ENCODE data around the gene MED13L. TPM values are rescaled to one million over a fixed set of nuclear protein-coding genes. Genes with fewer than 3 reads are reported as not detected.

The MED13L gene
- total and polyA plus RNA-seq, 2 donors (not counting 1 experiment from before 2014, with no cell fraction given): 20.3 to 207 TPM

GRCh38 chr12:116174904-116175303 lies 102.6 kb downstream of the MED13L start:
- no peak overlapping the region for H3K4me2 ChIP-seq (replicated peaks; ENCODE audit: low read depth, low read length, poor library complexity, severe bottlenecking)
- no peak overlapping the region for H3K9ac ChIP-seq (ENCODE audit: low read length)
- H4K20me1 ChIP-seq (ENCODE audit: control insufficient read depth, insufficient read depth, low read length, poor library complexity, severe bottlenecking): peaks cover 63% of the 10 kb centered on the region
- peaks cover 67% of the 10 kb centered on the region for H3K4me1 Mint-ChIP-seq
- no peak overlapping the region for H3K4me3 ChIP-seq (ENCODE audit: control extremely low read depth in 1 of 5, extremely low read depth in 1 of 5, insufficient read depth in 1 of 5, low read depth in 2 of 5, low read length in 4 of 5)
- CTCF ChIA-PET: no interaction called here
- peaks cover 98% of the 10 kb centered on the region for H3K79me2 ChIP-seq (ENCODE audit: control insufficient read depth, insufficient read depth, low read length)
- no peak overlapping the region for H2AFZ ChIP-seq (ENCODE audit: insufficient read depth, low read depth, low read length, poor library complexity, severe bottlenecking)
- TF ChIP-seq, protein P1, sequence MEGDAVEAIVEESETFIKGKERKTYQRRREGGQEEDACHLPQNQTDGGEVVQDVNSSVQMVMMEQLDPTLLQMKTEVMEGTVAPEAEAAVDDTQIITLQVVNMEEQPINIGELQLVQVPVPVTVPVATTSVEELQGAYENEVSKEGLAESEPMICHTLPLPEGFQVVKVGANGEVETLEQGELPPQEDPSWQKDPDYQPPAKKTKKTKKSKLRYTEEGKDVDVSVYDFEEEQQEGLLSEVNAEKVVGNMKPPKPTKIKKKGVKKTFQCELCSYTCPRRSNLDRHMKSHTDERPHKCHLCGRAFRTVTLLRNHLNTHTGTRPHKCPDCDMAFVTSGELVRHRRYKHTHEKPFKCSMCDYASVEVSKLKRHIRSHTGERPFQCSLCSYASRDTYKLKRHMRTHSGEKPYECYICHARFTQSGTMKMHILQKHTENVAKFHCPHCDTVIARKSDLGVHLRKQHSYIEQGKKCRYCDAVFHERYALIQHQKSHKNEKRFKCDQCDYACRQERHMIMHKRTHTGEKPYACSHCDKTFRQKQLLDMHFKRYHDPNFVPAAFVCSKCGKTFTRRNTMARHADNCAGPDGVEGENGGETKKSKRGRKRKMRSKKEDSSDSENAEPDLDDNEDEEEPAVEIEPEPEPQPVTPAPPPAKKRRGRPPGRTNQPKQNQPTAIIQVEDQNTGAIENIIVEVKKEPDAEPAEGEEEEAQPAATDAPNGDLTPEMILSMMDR (IDR thresholded peaks at IDR 0.05): no peak
- TF ChIP-seq EZH2 (IDR thresholded peaks at IDR 0.05; ENCODE audit: borderline replicate concordance, insufficient read depth, low read depth, low read length, poor library complexity, severe bottlenecking): no peak
- no peaks in the 10 kb centered on the region for H3K27me3 ChIP-seq (replicated peaks in 1 of 4; ENCODE audit: control extremely low read depth in 1 of 4, control insufficient read depth in 3 of 4, insufficient read depth in 4 of 4, low read length in 3 of 4)
- DNase-seq (no peak), ATAC-seq (ENCODE audit: low read depth) (no peak)
- no peak overlapping the region for H3K27ac Mint-ChIP-seq
- H3K27ac ChIP-seq (ENCODE audit: low read length in 2 of 2): no peak overlapping the region
- intact Hi-C loops (cut with micrococcal nuclease): no loop called here
- H3K4me1 ChIP-seq (ENCODE audit: control insufficient read depth in 2 of 2, insufficient read depth in 2 of 2, low read length in 2 of 2): peaks cover 17 to 23% of the 10 kb centered on the region in 2 donors
- no peaks in the 10 kb centered on the region for H3K9me3 Mint-ChIP-seq (ENCODE audit: insufficient read depth)
- POLR2A ChIA-PET: no interaction called here
- H3K9me3 ChIP-seq (ENCODE audit: control extremely low read depth in 1 of 3, control insufficient read depth in 2 of 3, insufficient read depth in 1 of 3, low read length in 2 of 3): no peaks in the 10 kb centered on the region
- no peaks in the 10 kb centered on the region for H3K27me3 Mint-ChIP-seq
- no peak overlapping the region for H3K4me3 Mint-ChIP-seq
- no peaks in the 10 kb centered on the region for H3K36me3 ChIP-seq (replicated peaks in 1 of 2; ENCODE audit: control extremely low read depth in 1 of 2, control insufficient read depth in 1 of 2, extremely low read depth in 1 of 2, insufficient read depth in 2 of 2, low read length in 1 of 2)
- 100% methylated on average over 3 of the region's 4 CpGs for WGBS (ENCODE audit: insufficient coverage)

- no peak overlapping the region for H3K4me2 ChIP-seq (replicated peaks; ENCODE audit: low read depth, low read length, poor library complexity, severe bottlenecking)
- H3K36me3 ChIP-seq (replicated peaks in 1 of 2; ENCODE audit: control extremely low read depth in 1 of 2, control insufficient read depth in 1 of 2, extremely low read depth in 1 of 2, insufficient read depth in 2 of 2, low read length in 1 of 2): no peaks in the 10 kb centered on the region
- no peaks in the 10 kb centered on the region for H3K27me3 ChIP-seq (replicated peaks in 1 of 4; ENCODE audit: control extremely low read depth in 1 of 4, control insufficient read depth in 3 of 4, insufficient read depth in 4 of 4, low read length in 3 of 4)
- CTCF ChIA-PET: no interaction called here
- H3K9ac ChIP-seq (ENCODE audit: low read length): no peak overlapping the region
- H3K9me3 ChIP-seq (ENCODE audit: control extremely low read depth in 1 of 3, control insufficient read depth in 2 of 3, insufficient read depth in 1 of 3, low read length in 2 of 3): no peaks in the 10 kb centered on the region
- no peak overlapping the region for H3K4me3 Mint-ChIP-seq
- ATAC-seq (ENCODE audit: low read depth) (no peak), DNase-seq (no peak)
- H3K4me1 ChIP-seq (ENCODE audit: control insufficient read depth in 2 of 2, insufficient read depth in 2 of 2, low read length in 2 of 2): peaks cover 17 to 23% of the 10 kb centered on the region in 2 donors
- H4K20me1 ChIP-seq (ENCODE audit: control insufficient read depth, insufficient read depth, low read length, poor library complexity, severe bottlenecking): peaks cover 69% of the 10 kb centered on the region
- H3K27ac Mint-ChIP-seq: no peak overlapping the region
- POLR2A ChIA-PET: no interaction called here
- intact Hi-C loops (cut with micrococcal nuclease): no loop called here
- H3K9me3 Mint-ChIP-seq (ENCODE audit: insufficient read depth): no peaks in the 10 kb centered on the region
- peaks cover 72% of the 10 kb centered on the region for H3K4me1 Mint-ChIP-seq
- no peak overlapping the region for H2AFZ ChIP-seq (ENCODE audit: insufficient read depth, low read depth, low read length, poor library complexity, severe bottlenecking)
- WGBS (ENCODE audit: insufficient coverage): no CpG with 5 or more reads among the region's 3 CpGs
- peaks cover 98% of the 10 kb centered on the region for H3K79me2 ChIP-seq (ENCODE audit: control insufficient read depth, insufficient read depth, low read length)
- H3K27me3 Mint-ChIP-seq: no peaks in the 10 kb centered on the region
- TF ChIP-seq EZH2 (IDR thresholded peaks at IDR 0.05; ENCODE audit: borderline replicate concordance, insufficient read depth, low read depth, low read length, poor library complexity, severe bottlenecking): no peak
- TF ChIP-seq, protein P1 (IDR thresholded peaks at IDR 0.05): no peak
- H3K27ac ChIP-seq (ENCODE audit: low read length in 2 of 2): peak overlapping the region in 1 of 2 donors; percentile 4
- H3K4me3 ChIP-seq (ENCODE audit: control extremely low read depth in 1 of 5, extremely low read depth in 1 of 5, insufficient read depth in 1 of 5, low read depth in 2 of 5, low read length in 4 of 5): no peak overlapping the region
These were observed 103.5 kb downstream of the MED13L start for GRCh38 chr12:116174006-116174405.

All from B cell (primary cell).